ENCODE data around the gene CREB5.

- TF ChIP-seq FOXM1 (IDR thresholded peaks at IDR 0.05; ENCODE audit: borderline replicate concordance, low read depth) (no peak), YY1 (IDR thresholded peaks at IDR 0.05; ENCODE audit: low read depth) (no peak)
These were observed 314.2 kb downstream of the CREB5 start for GRCh38 chr7:28726555-28726954.
